GM18870 (cell line): ENCODE measurements around the gene GSTO1.
A peak's percentile ranks its signal among the peaks of the same experiment; 100 is the strongest.

Source experiments
- ATAC-seq: cut with Tn5 transposase; IDR thresholded peaks from one replicate; pipeline ENCODE4 v1.9.1; 2021; ENCODE audit warnings: moderate library complexity; ENCODE audit not compliant: unreplicated experiment

The GSTO1 gene

DNA sequence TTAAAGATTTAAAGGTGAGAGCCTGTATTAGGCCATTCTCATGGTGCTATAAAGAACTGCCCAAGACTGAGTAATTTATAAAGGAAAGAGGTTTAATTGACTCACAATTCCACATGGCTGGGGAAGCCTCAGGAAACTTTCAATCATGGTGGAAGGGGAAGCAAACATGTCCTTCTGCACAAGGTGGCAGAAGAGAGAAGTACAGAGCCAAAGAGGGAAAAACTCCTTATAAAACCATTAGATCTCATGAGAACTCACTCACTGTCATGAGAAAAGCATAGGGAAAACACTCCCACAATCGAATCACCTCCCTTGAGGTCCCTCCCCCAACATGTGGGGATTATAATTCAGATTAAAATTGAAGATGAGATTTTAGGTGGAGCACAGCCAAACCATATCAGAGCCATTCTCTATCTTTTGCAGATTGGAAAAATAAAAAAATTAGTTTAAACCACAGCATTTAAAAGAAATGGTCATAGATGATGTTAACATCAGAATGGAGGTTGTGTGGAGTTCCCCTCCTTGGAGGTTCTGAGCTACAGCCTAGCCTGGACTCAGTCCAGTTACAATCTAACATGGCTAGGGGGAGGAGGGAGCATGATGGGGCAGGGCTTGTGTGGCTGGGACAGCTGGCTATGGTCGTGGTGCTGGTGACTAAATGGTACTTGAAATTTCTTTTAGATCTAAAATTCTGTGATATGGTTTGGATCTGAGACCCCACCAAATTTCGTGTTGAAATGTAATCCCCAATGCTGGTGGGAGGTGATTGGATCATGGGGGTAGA, 47.4 kb downstream of the GSTO1 start:
- ATAC-seq: no peak

DNA sequence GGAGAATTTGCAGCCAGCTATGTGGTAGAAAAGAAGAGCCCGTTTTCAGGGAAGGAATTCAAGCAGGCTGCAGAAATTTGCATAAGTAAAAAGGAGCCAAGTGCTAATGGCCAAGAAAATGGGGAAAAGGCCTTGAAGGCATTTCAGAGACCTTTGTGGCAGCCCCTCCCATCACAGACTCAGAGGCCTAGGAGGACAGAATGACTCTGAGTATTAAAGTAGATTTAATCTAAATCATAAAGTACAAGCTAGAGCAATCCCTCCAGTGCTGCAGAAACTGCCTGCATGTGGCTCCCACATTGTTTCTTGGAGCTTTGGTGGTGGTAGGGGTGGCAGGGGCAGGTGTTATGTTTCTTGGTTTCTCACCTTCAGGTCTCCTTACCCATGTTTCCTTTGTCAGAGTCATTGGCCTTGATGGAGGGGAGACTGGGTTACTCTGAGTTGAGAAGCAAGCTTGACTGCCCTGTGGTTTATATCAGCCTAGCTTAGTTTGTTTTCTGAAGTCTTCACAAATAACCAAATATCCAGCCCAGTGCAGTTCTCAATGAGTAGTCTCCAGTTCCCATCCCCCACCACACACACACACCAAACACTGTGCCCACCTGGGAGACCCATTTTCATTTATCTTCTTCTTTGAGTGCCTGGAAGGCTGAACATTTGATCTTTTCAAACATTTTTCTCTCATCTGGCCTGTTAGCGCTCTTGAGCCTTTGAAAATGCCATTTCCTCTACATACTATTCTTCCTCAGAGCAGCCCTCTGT, 49.1 kb downstream of the GSTO1 start:
- ATAC-seq: no peak

DNA sequence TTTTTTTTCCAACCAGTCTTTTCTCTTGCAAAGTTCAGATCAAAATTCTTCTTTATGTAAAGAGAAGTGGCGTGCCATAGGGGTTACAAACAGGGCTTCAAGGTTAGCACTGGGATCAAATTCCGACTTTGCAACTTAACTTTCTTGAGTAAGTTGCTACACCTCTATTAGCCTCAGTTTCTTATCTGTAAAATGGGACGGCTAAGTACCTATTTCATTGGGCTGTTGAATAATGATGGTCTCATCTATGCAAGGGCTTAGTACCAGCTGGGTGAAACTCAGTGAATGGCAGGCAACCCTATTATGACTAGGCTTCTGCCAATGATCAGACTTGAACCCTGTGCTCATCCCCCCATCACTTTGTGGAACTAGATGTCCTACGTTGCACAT, 49.7 kb downstream of the GSTO1 start:
- ATAC-seq: no peak

DNA sequence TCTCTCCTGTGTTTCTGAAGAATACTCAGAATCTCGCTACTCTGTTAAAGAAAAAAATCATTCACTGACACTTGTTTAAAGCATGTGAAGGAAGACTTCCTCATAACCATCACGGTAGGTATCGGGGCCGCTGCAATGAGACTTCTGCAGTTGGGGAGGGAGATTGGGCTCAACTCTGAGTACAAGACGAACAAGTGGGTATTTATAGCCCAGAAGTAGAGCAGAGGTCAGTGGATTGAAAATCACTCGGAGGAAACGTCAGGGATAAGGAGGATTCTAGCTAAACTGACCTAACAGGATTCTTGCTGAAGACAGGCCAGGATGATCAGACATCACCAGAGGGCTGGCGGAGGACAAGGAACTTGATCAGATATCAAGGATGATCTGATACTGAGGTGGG, 50.2 kb downstream of the GSTO1 start:
- ATAC-seq: no peak

DNA sequence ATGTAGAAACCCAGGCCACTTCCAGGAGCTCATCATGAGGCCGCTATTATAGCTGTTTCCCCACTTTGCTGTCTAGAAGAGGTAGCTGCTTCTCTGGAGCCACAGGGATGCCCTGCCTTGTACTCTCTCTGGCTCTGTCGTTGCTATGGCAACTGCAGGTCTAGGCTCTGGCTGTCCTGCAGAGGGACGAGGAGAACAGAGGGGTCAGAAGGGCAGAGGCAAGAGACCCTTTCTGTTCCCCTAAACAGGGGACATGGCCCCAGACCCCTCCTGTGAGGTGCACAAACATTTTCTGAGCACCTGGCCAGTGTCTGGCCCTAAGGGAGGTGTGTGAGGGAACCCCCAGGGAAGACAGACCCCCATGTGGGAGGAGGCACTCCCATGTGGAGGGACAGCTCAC, 52.2 kb downstream of the GSTO1 start:
- no peak for ATAC-seq

DNA sequence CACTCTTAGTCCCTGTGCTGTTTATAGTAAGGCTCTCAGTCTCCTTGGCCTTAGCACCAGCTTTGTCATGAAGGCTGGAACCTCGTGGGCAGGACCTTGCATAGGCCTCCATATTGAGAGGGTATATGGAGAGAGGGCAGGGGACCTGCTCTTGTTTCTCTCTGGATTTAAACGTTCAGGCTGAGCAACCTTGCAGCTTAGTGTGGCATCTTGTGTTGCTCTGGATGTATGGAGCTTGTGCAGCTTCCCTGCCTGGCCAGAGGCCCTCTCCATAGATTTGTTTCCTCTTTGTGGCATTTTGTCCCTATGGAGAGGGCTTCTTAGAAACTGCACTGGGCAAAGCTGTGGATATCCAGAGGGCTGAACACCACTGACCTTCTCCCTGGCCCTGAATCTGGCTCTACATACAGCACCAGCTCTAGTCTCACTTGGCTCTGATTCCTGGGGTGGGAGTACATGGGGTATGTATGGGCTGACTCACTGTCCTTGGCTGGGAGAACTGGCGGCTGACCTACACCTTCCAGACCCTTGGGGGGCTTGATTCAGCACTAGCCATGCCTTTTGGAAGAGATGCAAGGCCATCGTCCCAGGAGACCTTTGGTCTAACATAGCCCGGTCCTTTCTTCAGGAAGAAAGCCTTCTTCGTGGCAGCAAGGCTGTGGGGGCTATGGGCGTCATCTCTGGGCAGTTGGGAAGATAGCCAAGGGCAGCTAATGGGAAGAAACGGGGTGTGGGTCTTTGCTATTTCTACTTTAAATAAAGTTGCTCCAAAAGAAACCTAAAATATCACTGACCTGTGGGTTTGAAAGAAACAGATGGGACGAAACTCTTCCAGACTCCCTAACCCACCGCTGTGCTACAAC, 53.1 kb downstream of the GSTO1 start:
- no peak for ATAC-seq

DNA sequence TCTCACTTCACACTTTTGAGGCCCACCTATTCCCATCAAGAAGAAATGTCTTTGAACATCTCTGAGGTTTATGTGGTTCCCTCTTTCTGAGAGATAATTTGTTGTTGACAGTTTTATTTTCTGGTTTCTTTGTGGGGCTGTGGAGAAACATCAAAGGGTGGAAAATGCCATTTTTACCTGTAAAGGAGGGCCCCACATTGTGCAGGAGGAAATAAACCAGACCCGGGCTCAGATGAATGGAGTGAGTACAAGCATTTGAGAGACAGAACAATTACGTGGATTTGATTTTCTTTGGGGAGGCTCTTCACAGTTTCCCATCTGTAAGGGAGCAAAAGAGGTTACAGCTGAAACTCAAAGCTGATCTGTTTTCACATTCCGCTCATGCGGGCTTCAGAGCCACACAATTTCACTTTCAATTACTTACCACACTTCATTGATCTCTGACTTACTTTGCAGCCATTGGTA, 53.8 kb downstream of the GSTO1 start:
- ATAC-seq: peak; percentile 91

DNA sequence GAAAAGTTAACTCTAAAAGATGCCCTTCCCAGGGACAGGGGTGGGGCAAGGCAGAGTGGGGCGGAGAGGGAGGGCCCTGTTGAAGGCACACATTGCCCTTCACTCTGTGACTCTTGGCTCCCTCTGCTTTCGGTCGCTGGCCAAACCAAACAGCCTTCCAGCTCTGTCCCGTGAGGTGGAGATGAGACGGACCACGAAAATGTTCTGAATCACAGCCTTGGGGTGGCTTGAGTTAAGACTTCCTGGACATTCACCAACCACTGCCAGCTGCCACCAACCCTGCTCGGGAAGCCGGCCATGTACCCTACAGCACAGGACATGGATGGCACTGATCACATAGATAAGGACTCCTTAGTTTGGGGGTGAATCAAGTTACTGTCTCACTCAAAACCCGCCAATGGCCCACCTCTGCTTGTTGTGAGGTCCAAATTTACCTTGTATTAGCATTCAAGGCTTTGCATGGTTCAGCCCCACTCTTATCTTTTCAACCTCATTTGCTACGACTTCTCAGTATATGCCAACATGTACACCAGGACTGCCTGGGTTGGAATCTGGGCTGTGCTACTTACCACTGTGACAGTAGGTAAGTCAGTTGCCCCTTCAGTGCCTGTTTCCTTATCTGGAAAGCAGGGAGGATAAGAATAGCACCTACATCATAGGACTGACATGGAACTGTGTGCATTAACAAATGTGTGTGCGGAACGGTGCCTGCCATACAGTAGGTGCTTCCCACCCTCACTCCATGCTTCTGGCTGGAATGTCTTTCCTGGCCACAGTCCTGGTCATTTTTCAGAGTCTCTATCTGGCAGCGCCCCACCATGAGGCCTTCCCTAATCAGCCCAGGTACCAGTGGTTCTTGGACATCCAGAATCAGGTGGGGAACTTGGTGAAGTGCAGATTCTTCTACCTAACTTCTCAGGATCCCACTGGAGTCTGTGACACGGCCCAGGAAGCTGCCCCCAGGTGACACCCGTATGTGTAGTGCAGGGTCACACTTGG, 55.6 kb downstream of the GSTO1 start:
- ATAC-seq: no peak

DNA sequence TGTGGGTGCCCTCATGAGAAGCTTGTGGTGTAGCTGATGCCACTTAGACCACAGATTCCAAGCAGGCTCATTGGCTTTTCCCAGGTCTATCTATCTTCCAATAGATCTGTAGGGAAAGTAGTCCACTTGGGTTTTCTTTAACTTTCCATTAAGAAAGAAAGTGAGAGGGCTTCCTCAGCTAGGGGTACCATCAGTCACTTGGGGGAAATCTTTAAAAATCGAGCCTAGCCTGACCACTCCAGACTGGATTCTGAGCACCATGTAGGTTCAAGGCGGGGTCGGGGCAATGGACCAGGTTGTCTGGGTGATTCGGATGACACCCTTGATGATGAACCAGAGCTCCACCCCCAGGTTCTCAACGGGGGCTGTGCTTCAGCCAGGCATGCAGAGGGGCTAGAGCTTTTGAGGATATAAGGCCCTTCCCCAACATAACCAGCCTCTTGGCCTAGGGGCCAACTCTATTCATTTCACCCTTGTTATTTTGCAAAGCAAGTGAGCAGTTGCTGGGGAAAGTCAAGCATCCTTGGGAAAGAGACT, 56.6 kb downstream of the GSTO1 start:
- no peak for ATAC-seq

DNA sequence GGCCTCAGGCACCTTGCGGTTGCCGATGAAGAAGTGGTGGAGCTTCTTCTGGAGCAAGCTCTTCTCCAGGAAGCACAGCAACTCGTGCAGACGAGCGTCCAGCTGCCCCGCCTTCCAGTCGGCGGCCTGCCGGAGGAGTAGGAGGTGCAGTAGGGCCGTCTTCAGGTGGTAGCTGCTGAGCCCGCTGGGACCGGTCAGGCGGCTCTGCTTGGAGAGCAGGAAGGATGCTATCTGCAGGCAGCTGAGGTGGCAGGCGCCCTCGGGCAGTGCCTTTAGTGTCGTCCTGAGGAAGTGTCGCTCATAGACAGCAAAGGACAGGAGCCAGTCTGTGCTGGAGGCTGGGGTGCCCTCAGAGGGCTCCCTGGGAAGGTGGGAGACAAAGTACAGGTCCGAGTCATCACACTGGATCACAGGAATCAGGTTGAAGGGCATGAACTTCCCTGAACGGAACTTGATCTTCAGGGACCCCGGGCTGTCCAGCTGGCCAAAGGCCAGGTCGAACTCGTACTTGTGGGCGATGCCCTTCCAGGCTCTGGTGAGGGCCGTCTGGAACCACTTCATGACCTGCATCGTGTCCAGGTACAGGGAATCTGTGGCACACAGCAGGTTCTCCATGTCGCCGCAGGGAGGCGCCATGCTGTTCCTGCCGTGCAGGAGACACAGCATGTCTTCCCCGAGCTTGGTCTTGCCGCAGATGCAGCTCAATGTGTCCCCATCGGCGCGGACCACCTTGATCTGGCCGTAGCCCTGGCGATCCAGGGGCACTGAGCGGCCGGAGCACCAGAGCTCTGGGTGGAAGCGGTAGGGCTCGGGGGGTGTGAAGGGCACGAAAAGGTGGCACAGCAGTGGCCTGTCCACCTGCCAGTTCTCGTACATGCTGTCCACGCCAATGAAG, 60.1 kb downstream of the GSTO1 start:
- no peak for ATAC-seq

DNA sequence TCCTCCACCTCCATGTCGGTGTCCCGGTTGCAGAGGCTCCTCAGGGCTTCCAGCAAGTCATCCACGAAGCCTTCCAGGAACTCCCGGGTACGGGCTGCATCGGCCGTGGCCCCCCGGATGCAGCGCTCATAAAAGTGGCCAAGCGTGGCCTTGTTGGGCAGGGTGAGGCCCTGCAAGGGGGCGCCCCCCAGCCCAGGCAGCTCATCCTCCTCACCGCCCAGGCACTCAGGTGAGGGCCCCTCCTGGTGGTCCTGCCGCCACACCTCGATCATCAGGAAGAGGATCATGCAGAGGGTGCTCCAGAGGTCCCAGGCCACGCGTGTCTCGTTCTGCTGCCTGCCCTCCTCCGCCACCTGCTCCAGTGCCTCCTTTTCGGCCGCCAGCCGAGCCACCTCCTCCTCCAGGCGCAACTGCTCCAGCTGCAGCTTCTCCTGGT, 60.8 kb downstream of the GSTO1 start:
- no peak for ATAC-seq

DNA sequence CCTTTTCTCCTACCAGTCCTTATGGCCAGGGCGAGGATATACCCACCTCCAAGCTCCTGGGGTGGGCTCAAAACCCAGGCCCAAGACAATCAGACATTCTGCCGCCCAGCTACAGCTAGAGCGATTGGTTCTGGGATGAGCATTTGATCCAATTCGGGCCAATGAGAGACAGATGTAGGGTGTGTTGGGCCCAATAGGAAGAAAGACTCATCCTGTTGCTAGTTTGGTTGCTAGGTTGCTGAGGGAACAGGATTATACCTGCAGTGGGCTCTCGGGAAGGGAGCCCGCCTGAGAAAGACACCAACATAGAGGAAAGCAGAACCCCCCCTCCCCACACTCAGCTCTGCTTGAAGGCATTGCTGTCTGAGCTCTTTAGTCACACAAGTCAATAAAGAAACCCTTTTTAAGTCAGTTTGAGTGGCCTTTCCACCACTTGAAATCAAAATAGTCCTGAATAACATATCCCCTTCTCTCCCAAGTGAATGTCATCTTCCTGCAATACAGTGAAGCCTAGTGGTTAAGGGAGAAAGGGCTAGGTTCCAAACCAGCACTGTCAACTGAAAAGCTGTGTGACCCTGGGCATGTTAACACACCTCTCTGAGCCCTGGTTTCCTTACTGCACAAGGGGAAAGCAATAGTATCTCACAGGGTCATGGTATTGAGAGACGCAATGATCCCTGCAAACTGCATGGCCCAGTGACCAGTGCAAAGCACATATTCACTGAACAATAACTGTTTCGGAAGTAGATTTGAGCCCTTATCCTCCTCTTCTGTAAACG, 61.8 kb downstream of the GSTO1 start:
- no peak for ATAC-seq
